ENCODE data around the gene ADAMTSL3.

ADAMTSL3 gene

DNA sequence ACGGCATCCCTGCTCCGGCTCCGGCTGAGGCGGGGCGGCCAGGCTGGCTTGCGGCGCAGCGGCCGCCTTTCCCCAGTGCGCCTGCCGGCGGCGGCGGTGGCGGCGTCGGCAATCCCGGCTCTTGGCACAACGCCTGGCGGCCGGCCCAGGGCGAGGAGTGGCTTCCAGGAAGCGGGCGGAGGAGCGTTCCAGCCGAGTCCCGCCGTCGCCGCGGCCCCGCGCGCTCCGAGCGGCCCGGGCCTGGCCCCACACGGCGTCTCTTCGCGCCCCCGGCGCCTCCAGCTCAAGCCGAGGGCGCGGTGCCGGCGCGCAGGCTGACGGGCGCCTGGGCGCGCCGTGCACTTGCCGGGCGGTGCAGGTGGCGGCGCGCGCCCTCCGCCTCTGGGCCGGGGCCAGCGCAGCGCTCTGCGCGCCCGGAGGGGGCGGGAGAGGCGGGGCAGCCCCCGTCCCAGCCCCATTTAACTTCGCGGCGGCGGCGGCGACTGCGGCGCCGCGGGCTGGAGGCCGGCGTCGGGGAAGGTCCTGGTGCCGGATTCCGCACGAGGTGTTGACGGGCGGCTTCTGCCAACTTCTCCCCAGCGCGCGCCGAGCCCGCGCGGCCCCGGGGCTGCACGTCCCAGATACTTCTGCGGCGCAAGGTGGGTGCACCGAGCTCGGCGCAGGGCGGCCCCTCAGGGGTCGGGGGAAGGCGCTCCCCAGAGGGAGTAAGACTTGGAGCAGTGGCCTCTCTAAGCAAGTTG, at the start of gene ADAMTSL3:
TSS of gene ADAMTSL3 (plus strand) at position 485 of the 740 bp plus-strand sequence. CDS start 1,639 bp downstream, outside the sequence.
- DNase-seq: no peak

DNA sequence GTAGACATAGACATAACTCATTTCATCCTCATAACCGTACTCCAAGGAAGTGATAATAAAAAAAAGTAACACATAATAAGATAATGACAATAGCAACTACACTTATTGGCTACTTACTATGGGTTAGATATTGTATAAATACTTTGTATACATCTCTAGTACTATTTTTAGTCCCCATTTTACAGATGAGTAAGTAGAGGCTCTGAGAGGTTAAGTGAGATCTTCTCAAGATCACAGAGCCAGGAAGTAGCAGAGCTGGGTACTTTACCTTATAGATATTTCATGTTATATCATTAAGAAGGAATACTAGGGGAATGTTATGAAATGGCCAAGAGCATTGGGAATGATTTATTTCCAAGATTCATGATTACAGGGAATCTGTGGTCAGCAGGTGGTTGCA, 49.4 kb upstream of the ADAMTSL3 start:
- no peak for DNase-seq

DNA sequence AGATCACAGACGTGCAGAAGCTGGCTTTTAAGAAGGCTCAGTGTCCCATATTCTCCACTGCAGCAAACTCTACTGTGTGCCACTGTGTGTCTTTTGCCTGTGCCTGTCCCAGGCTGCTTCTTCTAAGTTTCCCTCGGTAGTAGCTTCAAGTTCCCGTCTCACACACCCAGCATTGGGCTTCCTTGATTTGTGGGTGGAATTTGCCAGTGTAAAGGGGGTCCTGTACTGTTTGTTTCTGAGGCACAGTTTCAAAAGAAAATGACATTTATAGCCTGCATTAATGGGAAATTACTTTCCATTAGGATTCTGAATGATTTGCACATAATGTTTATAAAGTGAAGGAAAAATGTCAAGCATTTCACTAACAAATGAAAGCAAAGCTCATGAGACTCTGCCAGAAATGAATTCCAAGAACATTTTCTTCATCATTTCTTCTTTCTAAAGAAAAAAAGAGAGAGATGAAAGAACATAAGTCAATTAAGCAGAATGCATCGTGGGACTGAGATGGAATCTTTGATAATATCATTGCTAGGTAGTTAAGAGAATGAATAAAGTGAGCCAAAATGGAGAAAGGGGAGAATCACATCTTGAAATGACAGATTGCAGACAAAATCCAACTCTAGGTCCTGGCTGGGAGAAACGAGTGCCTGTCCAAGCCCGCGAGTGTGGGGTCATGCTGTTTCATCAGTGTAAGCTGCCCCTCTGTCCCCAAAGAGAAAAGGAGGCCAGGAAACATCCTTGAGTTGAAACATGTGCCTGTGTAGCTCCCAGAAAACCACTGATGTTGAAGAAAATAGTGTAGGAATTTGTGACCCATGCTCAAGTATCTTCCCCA, 48.6 kb upstream of the ADAMTSL3 start:
- DNase-seq: no peak

DNA sequence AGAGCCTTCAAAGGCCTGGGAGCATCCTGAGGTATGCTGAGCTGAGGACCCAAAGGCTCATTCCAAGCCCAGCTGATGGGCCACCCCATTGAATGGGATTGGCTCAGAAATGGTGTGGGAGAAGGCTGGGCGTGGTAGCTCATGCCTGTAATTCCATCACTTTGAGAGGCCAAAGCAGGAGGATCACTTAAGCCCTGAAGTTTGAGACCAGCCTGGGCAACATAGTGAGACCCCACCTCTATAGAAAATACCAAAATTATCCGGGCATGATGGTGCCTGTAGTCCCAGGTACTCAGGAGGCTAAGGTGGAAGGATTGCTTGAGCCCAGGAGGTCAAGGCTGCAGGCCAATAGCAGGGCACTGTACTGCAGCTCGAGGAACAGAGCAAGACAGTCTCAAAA, 43.8 kb upstream of the ADAMTSL3 start:
- no peak for DNase-seq

DNA sequence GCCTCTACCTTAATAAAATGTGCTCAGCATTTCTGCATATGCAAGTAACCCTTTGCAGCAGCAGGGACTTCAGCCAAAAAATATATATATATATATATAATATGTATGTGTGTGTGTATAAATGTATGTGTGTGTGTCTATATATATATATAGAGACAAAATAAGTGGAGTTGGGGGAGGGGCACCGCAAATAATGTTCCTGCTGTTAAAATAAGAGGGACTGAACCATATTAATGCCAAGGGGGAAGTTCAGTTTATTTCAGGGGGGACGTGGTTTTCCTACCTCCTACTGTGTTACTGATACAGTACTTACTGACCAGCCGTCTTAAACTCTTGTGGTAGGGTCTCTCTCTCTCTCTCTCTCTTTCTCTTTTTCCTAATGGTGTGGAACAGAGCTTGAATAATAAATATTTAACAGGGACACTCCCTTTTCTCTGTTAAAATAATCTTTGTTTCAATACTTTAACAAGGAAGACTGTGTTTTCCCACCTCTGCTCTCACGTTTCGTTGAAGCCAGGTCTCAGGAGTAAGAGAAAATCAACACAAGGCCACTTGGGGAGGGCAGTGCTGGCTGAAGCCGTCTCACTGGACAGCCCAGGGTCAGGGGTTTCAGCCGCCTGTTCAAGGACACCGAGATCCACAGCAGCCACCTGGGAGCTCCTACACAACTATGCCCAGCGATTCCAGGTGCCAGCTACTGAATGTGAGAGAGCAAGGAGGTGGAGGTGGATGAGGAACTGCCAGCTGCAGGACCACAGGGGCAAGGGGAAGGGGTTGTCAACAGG, 42.8 kb upstream of the ADAMTSL3 start:
- no peak for DNase-seq

DNA sequence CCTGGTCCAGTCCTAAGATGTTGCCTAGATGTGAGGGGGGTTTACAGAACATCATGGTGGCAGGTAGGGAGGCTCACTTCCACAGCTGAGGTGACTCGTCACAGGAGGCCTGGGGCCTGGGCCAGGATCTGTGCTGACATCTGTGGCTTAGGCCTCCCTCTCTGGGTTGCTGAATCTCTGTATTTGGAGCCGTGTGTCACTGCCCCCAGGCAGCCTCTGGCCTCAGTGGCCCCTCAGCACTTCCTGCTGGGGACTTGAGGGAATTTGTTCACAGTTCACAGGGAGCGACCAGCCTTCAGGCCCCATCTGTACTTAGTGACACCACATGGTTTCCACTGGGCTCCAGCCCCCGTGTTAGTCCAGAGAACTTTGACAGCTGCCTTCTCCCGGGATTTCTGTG, 41.7 kb upstream of the ADAMTSL3 start:
- no peak for DNase-seq

DNA sequence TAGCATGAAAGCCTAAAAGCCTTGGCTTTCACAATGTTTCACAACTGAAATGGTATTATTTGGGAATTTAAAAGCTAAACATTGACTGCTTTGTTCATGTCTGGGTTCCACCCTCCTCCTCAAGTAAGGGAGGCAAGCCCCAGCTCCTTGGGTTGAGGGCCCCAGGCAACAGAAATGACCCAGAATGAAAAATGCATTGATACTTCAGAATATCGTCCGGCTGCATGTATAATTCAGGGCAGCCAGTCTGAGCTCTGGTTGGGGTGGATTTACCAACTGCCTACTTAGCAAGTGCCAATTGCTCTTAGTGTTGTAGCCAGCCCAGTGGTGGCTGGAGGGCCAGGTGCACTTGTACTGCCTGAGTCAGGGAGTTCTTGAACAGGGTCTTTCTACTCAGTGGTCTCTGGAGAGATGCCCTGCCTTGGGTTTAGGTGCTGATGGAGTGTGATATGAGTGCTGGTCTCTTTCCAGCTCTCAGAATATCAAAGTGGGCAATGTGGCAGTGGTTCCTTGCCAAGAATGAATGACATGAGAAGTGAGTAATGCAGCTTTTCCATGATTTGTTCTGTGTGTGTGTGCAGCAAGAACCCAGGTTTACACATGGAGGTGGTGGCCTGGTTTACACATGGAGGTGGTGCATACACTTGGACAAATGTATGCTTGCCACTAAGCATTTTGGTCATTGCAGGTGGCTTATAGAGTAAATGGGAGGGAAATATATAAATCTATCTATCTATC, 40.9 kb upstream of the ADAMTSL3 start:
- no peak for DNase-seq

GRCh38 chr15:83613714-83614113, 40.2 kb upstream of the ADAMTSL3 start:
- DNase-seq: no peak

GRCh38 chr15:83616840-83617239, 37.1 kb upstream of the ADAMTSL3 start:
- DNase-seq: no peak

GRCh38 chr15:83626171-83626802, 27.6 kb upstream of the ADAMTSL3 start:
- DNase-seq: no peak

DNA sequence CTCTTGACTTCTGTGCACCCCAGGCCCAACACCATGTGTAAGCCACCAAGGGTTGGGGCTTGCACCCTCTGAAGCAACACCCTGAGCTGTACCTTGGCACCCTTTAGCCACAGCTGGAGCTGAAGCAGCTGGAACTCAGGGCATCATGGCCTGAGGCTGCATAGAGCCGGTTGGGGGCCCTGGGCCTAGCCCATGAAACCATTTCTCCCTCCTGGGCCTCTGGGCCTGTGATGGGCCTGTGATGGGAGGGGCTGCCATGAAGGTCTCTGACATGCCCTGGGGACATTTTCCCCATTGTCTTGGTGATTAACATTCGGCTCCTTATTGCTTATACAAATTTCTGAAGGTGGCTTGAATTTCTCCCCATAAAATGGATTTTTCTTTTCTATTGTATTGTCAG, 22.4 kb upstream of the ADAMTSL3 start:
- DNase-seq: no peak

DNA sequence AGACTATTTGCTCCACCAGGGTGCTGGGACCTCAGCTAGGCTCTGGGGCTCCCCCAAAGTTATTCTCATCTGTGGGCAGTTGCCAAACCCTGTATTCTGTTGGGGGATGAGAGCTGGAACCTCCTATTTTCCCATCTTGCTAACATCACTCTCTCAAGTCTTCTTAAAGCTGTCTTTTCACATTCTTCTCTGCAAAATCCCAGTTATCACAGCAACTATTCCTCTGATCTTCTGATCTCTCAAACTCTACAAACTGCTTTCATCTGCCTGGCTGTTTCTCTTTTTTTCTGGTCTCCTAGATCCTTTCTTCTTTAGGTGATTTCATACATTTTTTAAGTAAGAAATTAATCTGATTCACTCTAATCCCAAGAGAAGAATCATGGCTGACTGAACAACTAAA, 10.7 kb upstream of the ADAMTSL3 start:
- no peak for DNase-seq

DNA sequence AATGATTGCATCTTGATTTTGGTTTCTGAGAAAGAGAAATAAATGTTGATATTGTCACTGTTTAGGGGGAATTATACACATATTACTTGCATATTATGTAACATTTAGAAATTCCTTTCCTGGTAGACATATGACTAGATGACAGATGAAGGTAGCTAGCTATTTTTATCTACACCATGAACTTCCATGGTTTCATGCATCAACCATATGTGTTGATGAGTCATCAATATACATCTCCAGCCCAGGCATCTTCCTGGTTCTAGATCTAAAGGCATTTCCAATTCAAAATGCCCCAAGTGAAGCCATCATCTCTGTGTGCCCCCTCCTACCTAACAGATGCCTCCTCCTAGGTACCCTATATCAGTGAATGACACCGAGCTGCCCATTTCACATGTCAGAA, 9.5 kb upstream of the ADAMTSL3 start:
- no peak for DNase-seq

- DNase-seq: no peak
Observed at GRCh38 chr15:83650831-83651230, 3.1 kb upstream of the ADAMTSL3 start.

- no peak for DNase-seq
Observed at GRCh38 chr15:83651541-83651940, 2.4 kb upstream of the ADAMTSL3 start.

GRCh38 chr15:83652626-83653204, 1.2 kb upstream of the ADAMTSL3 start:
- no peak for DNase-seq

DNA sequence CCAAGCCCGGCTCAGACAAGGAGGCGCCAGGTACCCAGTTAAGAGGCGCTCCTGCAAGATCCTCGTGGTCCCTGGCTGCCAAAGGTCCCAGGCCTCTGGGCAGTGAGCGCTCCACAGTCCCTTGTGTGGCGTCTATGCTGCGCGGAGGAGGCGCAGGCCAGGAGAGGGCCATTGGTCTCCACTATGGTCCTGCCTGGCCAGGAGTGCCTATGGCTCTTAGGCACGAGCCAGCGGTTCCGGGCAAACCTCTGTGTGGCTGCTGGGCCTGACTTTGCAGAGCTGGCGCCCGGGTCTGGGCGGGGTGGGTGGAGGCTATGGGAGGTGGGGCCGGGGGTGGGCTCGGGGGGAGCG, 660 bp upstream of the ADAMTSL3 start:
- DNase-seq: no peak

GRCh38 chr15:83654379-83655236, 685 bp downstream of the ADAMTSL3 start:
- DNase-seq: no peak

GRCh38 chr15:83655237-83655616, 1.3 kb downstream of the ADAMTSL3 start:
- DNase-seq: no peak

GRCh38 chr15:83656192-83656591, 2.3 kb downstream of the ADAMTSL3 start:
- no peak for DNase-seq

- DNase-seq: no peak
Observed at GRCh38 chr15:83656943-83657528, 3.1 kb downstream of the ADAMTSL3 start.

All from CD4-positive, alpha-beta T cell treated with Interleukin-4 for 1 hour (primary cell).